ENCODE results near the gene HDAC3.

DNA sequence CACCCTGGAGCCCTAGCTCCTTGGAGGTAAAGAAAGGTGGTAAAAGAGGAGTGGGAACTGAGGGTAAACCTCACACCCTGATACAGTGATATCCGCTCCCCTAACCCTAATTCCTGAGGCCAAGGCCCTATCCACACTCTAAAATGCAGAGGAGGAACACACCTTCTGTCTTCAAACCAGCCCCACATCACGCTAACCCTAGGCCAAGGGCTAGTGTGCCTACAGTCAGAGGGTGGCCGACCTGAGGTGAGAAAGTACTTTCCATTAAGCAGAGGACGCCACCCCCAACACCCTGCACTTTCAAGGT lies 590 bp downstream of the HDAC3 start:
- no peak for TF ChIP-seq POLR2A (IDR thresholded peaks at IDR 0.05)
- TF ChIP-seq, protein P1, sequence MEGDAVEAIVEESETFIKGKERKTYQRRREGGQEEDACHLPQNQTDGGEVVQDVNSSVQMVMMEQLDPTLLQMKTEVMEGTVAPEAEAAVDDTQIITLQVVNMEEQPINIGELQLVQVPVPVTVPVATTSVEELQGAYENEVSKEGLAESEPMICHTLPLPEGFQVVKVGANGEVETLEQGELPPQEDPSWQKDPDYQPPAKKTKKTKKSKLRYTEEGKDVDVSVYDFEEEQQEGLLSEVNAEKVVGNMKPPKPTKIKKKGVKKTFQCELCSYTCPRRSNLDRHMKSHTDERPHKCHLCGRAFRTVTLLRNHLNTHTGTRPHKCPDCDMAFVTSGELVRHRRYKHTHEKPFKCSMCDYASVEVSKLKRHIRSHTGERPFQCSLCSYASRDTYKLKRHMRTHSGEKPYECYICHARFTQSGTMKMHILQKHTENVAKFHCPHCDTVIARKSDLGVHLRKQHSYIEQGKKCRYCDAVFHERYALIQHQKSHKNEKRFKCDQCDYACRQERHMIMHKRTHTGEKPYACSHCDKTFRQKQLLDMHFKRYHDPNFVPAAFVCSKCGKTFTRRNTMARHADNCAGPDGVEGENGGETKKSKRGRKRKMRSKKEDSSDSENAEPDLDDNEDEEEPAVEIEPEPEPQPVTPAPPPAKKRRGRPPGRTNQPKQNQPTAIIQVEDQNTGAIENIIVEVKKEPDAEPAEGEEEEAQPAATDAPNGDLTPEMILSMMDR (IDR thresholded peaks at IDR 0.05): no peak
